ENCODE data around the gene C19orf12.

GRCh38 chr19:29759359-29759758 is 44.3 kb upstream of the C19orf12 start:
- TF ChIP-seq, protein P1, sequence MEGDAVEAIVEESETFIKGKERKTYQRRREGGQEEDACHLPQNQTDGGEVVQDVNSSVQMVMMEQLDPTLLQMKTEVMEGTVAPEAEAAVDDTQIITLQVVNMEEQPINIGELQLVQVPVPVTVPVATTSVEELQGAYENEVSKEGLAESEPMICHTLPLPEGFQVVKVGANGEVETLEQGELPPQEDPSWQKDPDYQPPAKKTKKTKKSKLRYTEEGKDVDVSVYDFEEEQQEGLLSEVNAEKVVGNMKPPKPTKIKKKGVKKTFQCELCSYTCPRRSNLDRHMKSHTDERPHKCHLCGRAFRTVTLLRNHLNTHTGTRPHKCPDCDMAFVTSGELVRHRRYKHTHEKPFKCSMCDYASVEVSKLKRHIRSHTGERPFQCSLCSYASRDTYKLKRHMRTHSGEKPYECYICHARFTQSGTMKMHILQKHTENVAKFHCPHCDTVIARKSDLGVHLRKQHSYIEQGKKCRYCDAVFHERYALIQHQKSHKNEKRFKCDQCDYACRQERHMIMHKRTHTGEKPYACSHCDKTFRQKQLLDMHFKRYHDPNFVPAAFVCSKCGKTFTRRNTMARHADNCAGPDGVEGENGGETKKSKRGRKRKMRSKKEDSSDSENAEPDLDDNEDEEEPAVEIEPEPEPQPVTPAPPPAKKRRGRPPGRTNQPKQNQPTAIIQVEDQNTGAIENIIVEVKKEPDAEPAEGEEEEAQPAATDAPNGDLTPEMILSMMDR (IDR thresholded peaks at IDR 0.05), result no peak
- TF ChIP-seq POLR2A (IDR thresholded peaks at IDR 0.05), result no peak

Measured in adrenal gland (tissue), 5 donors.